K562 (cell line): ENCODE results near the gene IL24. TPM values are rescaled to one million over a fixed set of nuclear protein-coding genes. Genes with fewer than 3 reads are reported as not detected.
A peak's percentile ranks its signal among the peaks of the same experiment; 100 is the strongest.

Source experiments
- ATAC-seq: fragments of 200-7000 bp; cut with Tn5 transposase; 3 replicates; pipeline ENCODE4 v1.9.1; 2020; ENCODE audit warnings: moderate library complexity
- BruUV-seq: library from RNA; stranded (reverse); fragments of 400-500 nt; replicated peaks from 2 replicates; lab custom pipeline; 2021; lab: Mats Ljungman, UMichigan
- CTCF ChIA-PET: fragments of 300-600 bp; formaldehyde crosslinking; extraction: SDS; loops from one replicate; lab custom pipeline; 2021; ENCODE audit warnings: low intra/inter-chr PET ratio; lab: Yijun Ruan, JAX
- POLR2A ChIA-PET: fragments of 300-600, 350-650 bp; sonication (Branson Sonifier 250); formaldehyde crosslinking; extraction: SDS; loops from one replicate; lab custom pipeline; 2021; ENCODE audit warnings: antibody characterized with exemption, inconsistent platforms; lab: Yijun Ruan, JAX
- DNase-seq, 4 experiments: peaks; one replicate each; pipeline versions ENCODE4 v3.0.0 to v3.0.0-alpha.2; 2011 to 2018; ENCODE audit warnings: low spot score in 3 of 4, mixed read lengths in 3 of 4; ENCODE audit errors: extremely low read depth in 1 of 4
- FAIRE-seq: peaks from 2 replicates; lab custom pipeline; 2011; peaks lifted over from hg19 to GRCh38; lab: Jason Lieb, UNC
- H2AFZ ChIP-seq: 2 replicates; pipeline ENCODE4 v1.6.0; 2011; ENCODE audit warnings: low read depth, low read length, control low read depth, inconsistent platforms
- H3K27ac ChIP-seq: fragments of 200-600 bp; 3 replicates; pipeline ENCODE4 v1.8.0; 2011; ENCODE audit warnings: low read depth, mild to moderate bottlenecking, control low read depth, inconsistent platforms, low read length, moderate library complexity, mixed read lengths; ENCODE audit errors: extremely low read depth
- H3K27me3 ChIP-seq, 2 experiments: fragments of 300-600 bp in 1 of 2; 2 replicates in 1 of 2; 3 replicates in 1 of 2; pipeline versions ENCODE4 v1.6.0 to v1.8.0; 2011; ENCODE audit warnings: inconsistent platforms in 2 of 2, low read length in 2 of 2, mild to moderate bottlenecking in 1 of 2, mixed read lengths in 1 of 2, moderate library complexity in 1 of 2; ENCODE audit not compliant: control insufficient read depth in 2 of 2, insufficient read depth in 2 of 2
- H3K36me3 ChIP-seq: fragments of 300-600 bp; 3 replicates; pipeline ENCODE4 v1.8.0; 2011; ENCODE audit warnings: mild to moderate bottlenecking, low read length, inconsistent platforms; ENCODE audit not compliant: control insufficient read depth, insufficient read depth
- H3K4me1 ChIP-seq, 2 experiments: fragments of 200-600 bp in 1 of 2; replicated peaks in 1 of 2; 2 replicates in 1 of 2; 3 replicates in 1 of 2; pipeline versions ENCODE4 v1.5.1 to v1.8.0; 2011; ENCODE audit warnings: inconsistent platforms in 2 of 2, low read length in 2 of 2, mild to moderate bottlenecking in 1 of 2, mixed read lengths in 1 of 2, moderate library complexity in 1 of 2; ENCODE audit not compliant: control insufficient read depth in 2 of 2, insufficient read depth in 2 of 2
- H3K4me2 ChIP-seq: 2 replicates; pipeline ENCODE4 v1.6.1; 2011; ENCODE audit warnings: low read length, control low read depth, inconsistent platforms, mixed read lengths; ENCODE audit not compliant: insufficient read depth
- H3K4me3 ChIP-seq: fragments of 200-600 bp; sonication (generic), shearing (Covaris generic); 2 replicates; pipeline ENCODE4 v1.5.1; 2016; ENCODE audit warnings: control low read depth, inconsistent platforms
- H3K79me2 ChIP-seq: fragments of 200-600 bp; 3 replicates; pipeline ENCODE4 v1.8.0; 2011; ENCODE audit warnings: low read length, inconsistent platforms; ENCODE audit not compliant: control insufficient read depth, insufficient read depth
- H3K9ac ChIP-seq, 2 experiments: 2 replicates each; pipeline versions ENCODE4 v1.6.0 to v1.6.1; 2011; ENCODE audit warnings: low read depth in 2 of 2, low read length in 2 of 2, control low read depth in 1 of 2, inconsistent platforms in 1 of 2, mild to moderate bottlenecking in 1 of 2, mixed read lengths in 1 of 2; ENCODE audit not compliant: insufficient read depth in 1 of 2
- H3K9me1 ChIP-seq: one replicate; pipeline ENCODE4 v1.6.0; 2011; ENCODE audit warnings: inconsistent platforms, mild to moderate bottlenecking, low read length, moderate library complexity; ENCODE audit not compliant: control insufficient read depth, insufficient read depth
- H3K9me3 ChIP-seq: replicated peaks from 2 replicates; pipeline ENCODE4 v1.5.1; 2011; ENCODE audit warnings: low read depth, low read length, inconsistent platforms; ENCODE audit not compliant: control insufficient read depth, insufficient read depth
- H4K20me1 ChIP-seq: replicated peaks from 2 replicates; pipeline ENCODE4 v1.6.1; 2011; ENCODE audit warnings: low read length, inconsistent platforms, mixed read lengths; ENCODE audit not compliant: control insufficient read depth, insufficient read depth
- CHCHD3 ChIP-seq: fragments of 250-450 bp; sonication (Bioruptor Pico); IDR thresholded peaks from 2 replicates; pipeline ENCODE4 v2.1.2; 2022; ENCODE audit warnings: mild to moderate bottlenecking
- FOSL1 ChIP-seq: fragments of 200-800 bp; sonication (Bioruptor generic); conservative IDR thresholded peaks from 2 replicates; pipeline ENCODE4 v1.6.1; 2016; ENCODE audit warnings: missing genetic modification characterization, missing compliant biosample characterization
- JUN ChIP-seq, 2 experiments: sonication (generic) in 1 of 2; formaldehyde crosslinking in 1 of 2; IDR thresholded peaks; 2 replicates each; pipeline versions ENCODE4 v1.6.1 to v1.8.0; 2012 to 2022; ENCODE audit warnings: borderline replicate concordance in 2 of 2, mild to moderate bottlenecking in 2 of 2, improper control_type of control experiment in 1 of 2, low read depth in 1 of 2, low read length in 1 of 2, missing genetic modification reagents in 1 of 2
- KAT7 ChIP-seq: sonication (generic); formaldehyde crosslinking; IDR thresholded peaks from 2 replicates; pipeline ENCODE4 v1.8.0; 2022; ENCODE audit warnings: missing genetic modification reagents, mild to moderate bottlenecking, borderline replicate concordance
- MTF1 ChIP-seq: fragments of 250-450 bp; sonication (Bioruptor Pico); IDR thresholded peaks from 2 replicates; pipeline ENCODE4 v1.9.0; 2021; ENCODE audit warnings: moderate library complexity, mild to moderate bottlenecking, inconsistent platforms, borderline replicate concordance
- ZNF717 ChIP-seq: fragments of 250-450 bp; sonication (Bioruptor Pico); IDR thresholded peaks from 2 replicates; pipeline ENCODE4 v1.5.0; 2021
- WGBS: fragments of 100-300 bp; shearing (Covaris generic); methylation state at CpG from one replicate; pipeline ENCODE4 v1.1.6; 2016; ENCODE audit warnings: low coverage, mixed read lengths; ENCODE audit not compliant: insufficient coverage; ENCODE audit errors: missing lambda C conversion rate; 5-methylcytosine and 5-hydroxymethylcytosine counted together
- in situ Hi-C: fragments of 300-500 bp; cut with MboI; formaldehyde crosslinking; loops from 4 replicates; pipeline ENCODE4 v1.15.0; 2018; ENCODE audit warnings: inconsistent platforms, mixed read lengths
- intact Hi-C: fragments of 100-400 bp; cut with micrococcal nuclease; formaldehyde crosslinking; loops from 2 replicates; pipeline ENCODE4 v1.14.2; 2022
- polyA plus RNA-seq, 8 experiments: library from polyadenylated mRNA; depleted of rRNA in 4 of 8; stranded (reverse) in 5 of 8; unstranded in 3 of 8; fragments of >200 nt; fragmentation: Nextera tagmentation in 2 of 8; fragmentation: Illumina TruSeq in 1 of 8; extraction: Ambion mirVana in 2 of 8; extraction: Trizol in 1 of 8; gene quantifications; 2 replicates each; pipeline versions ENCODE4 v1.2.1 to v1.2.3, GENCODE V29; 2011 to 2014; ENCODE audit warnings: inconsistent platforms in 1 of 8, missing spikeins in 1 of 8
- total RNA-seq, 7 experiments: library from RNA; depleted of rRNA in 6 of 7; stranded (reverse); fragments of >200 nt in 6 of 7; fragmentation: Illumina TruSeq in 2 of 7; extraction: Trizol in 2 of 7; gene quantifications; 2 replicates each; pipeline versions ENCODE4 v1.2.1 to v1.2.3, GENCODE V29; 2011 to 2021; ENCODE audit warnings: low replicate concordance in 1 of 7
- TF ChIP-seq, protein P1 (sequence below): fragments of 450-650 bp; IDR thresholded peaks from 2 replicates; pipeline ENCODE4 v1.6.1; 2014; ENCODE audit warnings: low read depth, mild to moderate bottlenecking, moderate library complexity, borderline replicate concordance

Gene IL24
- total and polyA plus RNA-seq, 9 of the 15 experiments (the other 6 are each of a cell fraction or from before 2014, with no cell fraction given) = 0.04 to 0.19 TPM; not detected in 7

DNA sequence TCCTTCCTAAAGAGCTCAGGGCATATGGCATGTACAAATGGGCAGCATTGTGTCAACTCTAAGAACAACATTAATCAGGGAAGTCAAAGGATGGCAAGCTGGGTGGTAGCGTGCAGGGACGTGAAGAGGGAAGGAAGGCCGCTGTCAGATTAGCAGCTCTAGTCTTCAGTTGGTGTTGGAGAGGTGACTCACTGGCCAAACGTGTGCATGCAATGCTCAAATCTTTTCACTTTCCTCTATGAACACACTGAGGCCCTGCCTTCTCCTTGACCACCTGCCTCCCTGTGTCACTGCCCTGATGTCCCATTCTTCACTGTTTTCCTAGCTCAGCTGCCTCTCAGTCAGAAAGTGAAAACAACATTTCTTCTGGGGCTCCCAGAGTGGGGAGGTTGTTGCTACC lies 54.9 kb downstream of the IL24 start:
- Histone ChIP-seq H3K36me3 (no peaks in the 10 kb centered on the region), H4K20me1 (no peaks in the 10 kb centered on the region), H3K79me2 (no peaks in the 10 kb centered on the region), H3K9me1 (no peaks in the 10 kb centered on the region), H2AFZ (0 out of 2 replicates have a peak overlapping the region, but pooled peaks have one; percentile 21), H3K4me3 (no peak overlapping the region), H3K27me3 (no peaks in the 10 kb centered on the region), H3K4me1 (peaks cover 6 to 22% of the 10 kb centered on the region in 2 experiments; a peak in 4 of 5 replicates), H3K4me2 (no peak overlapping the region), H3K9ac (no peak overlapping the region), H3K9me3 (no peaks in the 10 kb centered on the region), H3K27ac (no peak overlapping the region)
- ATAC-seq (peak; percentile 19; the same call in 1 of the 3 replicates), FAIRE-seq (no peak), DNase-seq (peak in 1 of 4 experiments; percentile 25)
- no TSS peak for BruUV-seq
- in situ Hi-C loops = no loop called here
- POLR2A ChIA-PET = interaction anchor here (0.6 to 2.9 kb wide), 4 partner anchors 9 to 59 kb away, joined by 3 to 14 read pairs (median 5); no protein-coding TSS in a partner anchor
- intact Hi-C loops = no loop called here
- WGBS = 26% methylated on average over 4 of the region's 4 CpGs
- TF ChIP-seq CHCHD3 (no peak), ZNF717 (CRISPR knock-in tag) (no peak), JUN (IDR thresholded peaks at IDR 0.05; ENCODE audit: borderline replicate concordance, low read depth, low read length) (no peak), JUN (CRISPR knock-in tag; IDR thresholded peaks at IDR 0.05; ENCODE audit: borderline replicate concordance) (no peak), MTF1 (no peak), FOSL1 (tag) (peak; percentile 54), KAT7 (CRISPR knock-in tag) (no peak)
- TF ChIP-seq, protein P1, sequence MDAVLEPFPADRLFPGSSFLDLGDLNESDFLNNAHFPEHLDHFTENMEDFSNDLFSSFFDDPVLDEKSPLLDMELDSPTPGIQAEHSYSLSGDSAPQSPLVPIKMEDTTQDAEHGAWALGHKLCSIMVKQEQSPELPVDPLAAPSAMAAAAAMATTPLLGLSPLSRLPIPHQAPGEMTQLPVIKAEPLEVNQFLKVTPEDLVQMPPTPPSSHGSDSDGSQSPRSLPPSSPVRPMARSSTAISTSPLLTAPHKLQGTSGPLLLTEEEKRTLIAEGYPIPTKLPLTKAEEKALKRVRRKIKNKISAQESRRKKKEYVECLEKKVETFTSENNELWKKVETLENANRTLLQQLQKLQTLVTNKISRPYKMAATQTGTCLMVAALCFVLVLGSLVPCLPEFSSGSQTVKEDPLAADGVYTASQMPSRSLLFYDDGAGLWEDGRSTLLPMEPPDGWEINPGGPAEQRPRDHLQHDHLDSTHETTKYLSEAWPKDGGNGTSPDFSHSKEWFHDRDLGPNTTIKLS = no peak
- CTCF ChIA-PET = no interaction called here
